IMR-90 (cell line): ENCODE measurements around the gene UBR7. TPM values are rescaled to one million over a fixed set of nuclear protein-coding genes. Genes with fewer than 3 reads are reported as not detected.

ENCODE experiments used
- ATAC-seq: fragments of 200-7000 bp; cut with Tn5 transposase; 2 replicates; pipeline ENCODE4 v1.9.1; 2020; ENCODE audit warnings: low read depth, mild to moderate bottlenecking, moderate library complexity
- BruUV-seq: library from RNA; stranded (reverse); fragments of 400-500 nt; replicated peaks from 2 replicates; lab custom pipeline; 2021; lab: Mats Ljungman, UMichigan
- CTCF ChIA-PET: fragments of 300-600 bp; formaldehyde crosslinking; extraction: SDS; loops from one replicate; lab custom pipeline; 2021; ENCODE audit warnings: antibody characterized with exemption; lab: Yijun Ruan, JAX
- POLR2A ChIA-PET: fragments of 300-600 bp; sonication (Branson Sonifier 250); formaldehyde crosslinking; loops from one replicate; lab custom pipeline; 2022; ENCODE audit warnings: antibody characterized with exemption; ENCODE audit not compliant: unreplicated experiment; lab: Charles Lee
- DNase-seq: peaks from one replicate; pipeline ENCODE4 v3.0.0; 2013
- H2AFZ ChIP-seq: replicated peaks from 2 replicates; pipeline ENCODE3; 2013; ENCODE audit warnings: low read length, mild to moderate bottlenecking; ENCODE audit not compliant: poor library complexity
- H2AK5ac ChIP-seq: 2 replicates; pipeline ENCODE4 v1.6.1; 2013; ENCODE audit warnings: low read depth, low read length, inconsistent platforms
- H2AK9ac ChIP-seq: replicated peaks from 2 replicates; pipeline ENCODE3; 2013; ENCODE audit warnings: mild to moderate bottlenecking, low read depth, low read length, moderate library complexity; ENCODE audit not compliant: poor library complexity
- H2BK120ac ChIP-seq: 2 replicates; pipeline ENCODE4 v1.6.1; 2013; ENCODE audit warnings: low read depth, low read length, inconsistent platforms
- H2BK15ac ChIP-seq: 3 replicates; pipeline ENCODE4 v1.6.1; 2013; ENCODE audit warnings: low read depth, low read length, inconsistent platforms
- H2BK20ac ChIP-seq: 2 replicates; pipeline ENCODE4 v1.6.1; 2013; ENCODE audit warnings: low read depth, mild to moderate bottlenecking, inconsistent platforms, low read length, moderate library complexity
- H2BK5ac ChIP-seq: 2 replicates; pipeline ENCODE4 v1.6.1; 2013; ENCODE audit warnings: mild to moderate bottlenecking, low read depth, low read length, inconsistent platforms; ENCODE audit not compliant: poor library complexity, severe bottlenecking
- H3K14ac ChIP-seq: replicated peaks from 2 replicates; pipeline ENCODE4 v1.6.1; 2013; ENCODE audit warnings: low read depth, low read length, inconsistent platforms
- H3K18ac ChIP-seq: 2 replicates; pipeline ENCODE4 v1.6.1; 2013; ENCODE audit warnings: low read depth, low read length, control low read depth
- H3K23ac ChIP-seq: 2 replicates; pipeline ENCODE4 v1.6.1; 2013; ENCODE audit warnings: low read depth, low read length, inconsistent platforms
- H3K27ac ChIP-seq: 2 replicates; pipeline ENCODE4 v1.5.1; 2013; ENCODE audit warnings: mild to moderate bottlenecking, control low read depth, low read length; ENCODE audit not compliant: insufficient read depth
- H3K27me3 ChIP-seq: 2 replicates; pipeline ENCODE4 v1.6.1; 2013; ENCODE audit warnings: low read length; ENCODE audit not compliant: control insufficient read depth, insufficient read depth
- H3K36me3 ChIP-seq: 2 replicates; pipeline ENCODE4 v1.6.1; 2013; ENCODE audit warnings: low read length, mixed read lengths; ENCODE audit not compliant: control insufficient read depth, insufficient read depth
- H3K4ac ChIP-seq: 2 replicates; pipeline ENCODE4 v1.6.1; 2013; ENCODE audit warnings: low read depth, low read length, inconsistent platforms
- H3K4me1 ChIP-seq: 2 replicates; pipeline ENCODE4 v1.6.1; 2013; ENCODE audit warnings: low read length, mixed read lengths; ENCODE audit not compliant: control insufficient read depth, insufficient read depth
- H3K4me2 ChIP-seq: 2 replicates; pipeline ENCODE4 v1.6.1; 2013; ENCODE audit warnings: low read depth, mild to moderate bottlenecking, control low read depth, low read length, moderate library complexity
- H3K4me3 ChIP-seq: 2 replicates; pipeline ENCODE4 v1.5.1; 2013; ENCODE audit warnings: low read depth, mild to moderate bottlenecking, control low read depth, low read length, moderate library complexity; ENCODE audit not compliant: insufficient read depth
- H3K56ac ChIP-seq: 2 replicates; pipeline ENCODE4 v1.6.1; 2013; ENCODE audit warnings: low read length, inconsistent platforms; ENCODE audit not compliant: insufficient read depth; ENCODE audit errors: extremely low read depth
- H3K79me1 ChIP-seq, 2 experiments: 2 replicates each; pipeline ENCODE4 v1.6.1; 2013; ENCODE audit warnings: low read length in 2 of 2, inconsistent platforms in 1 of 2, low read depth in 1 of 2
- H3K9ac ChIP-seq: 2 replicates; pipeline ENCODE4 v1.6.1; 2013; ENCODE audit warnings: low read depth, low read length, control low read depth
- H3K9me1 ChIP-seq: 2 replicates; pipeline ENCODE4 v1.6.1; 2013; ENCODE audit warnings: low read length, inconsistent platforms; ENCODE audit not compliant: insufficient read depth
- H3K9me3 ChIP-seq: 2 replicates; pipeline ENCODE4 v1.6.1; 2013; ENCODE audit warnings: low read length; ENCODE audit not compliant: control insufficient read depth, insufficient read depth
- H4K20me1 ChIP-seq: 2 replicates; pipeline ENCODE4 v1.6.1; 2013; ENCODE audit warnings: low read length, inconsistent platforms; ENCODE audit not compliant: insufficient read depth
- H4K5ac ChIP-seq: 2 replicates; pipeline ENCODE4 v1.6.1; 2013; ENCODE audit warnings: mild to moderate bottlenecking, low read depth, low read length, control low read depth
- H4K8ac ChIP-seq, 2 experiments: 2 replicates each; pipeline ENCODE4 v1.6.1; 2013; ENCODE audit warnings: low read depth in 2 of 2, low read length in 2 of 2, control low read depth in 1 of 2, inconsistent platforms in 1 of 2
- H4K91ac ChIP-seq: 2 replicates; pipeline ENCODE4 v1.6.1; 2013; ENCODE audit warnings: low read depth, low read length, inconsistent platforms; ENCODE audit not compliant: insufficient read depth
- BHLHE40 ChIP-seq: fragments of 150-350 bp; IDR thresholded peaks from 2 replicates; pipeline ENCODE4 v1.6.1; 2016; ENCODE audit warnings: mild to moderate bottlenecking, low read depth, low read length
- FOS ChIP-seq: fragments of 150-350 bp; IDR thresholded peaks from 2 replicates; pipeline ENCODE4 v1.6.1; 2016; ENCODE audit warnings: low read depth, low read length
- MAFK ChIP-seq: IDR thresholded peaks from 2 replicates; pipeline ENCODE4 v1.6.1; 2012; ENCODE audit warnings: low read depth, low read length, improper control_type of control experiment
- MAZ ChIP-seq: IDR thresholded peaks from 2 replicates; pipeline ENCODE4 v1.6.1; 2012; ENCODE audit warnings: low read depth, mild to moderate bottlenecking, low read length, improper control_type of control experiment, moderate library complexity, borderline replicate concordance
- POLR2A ChIP-seq: IDR thresholded peaks from 2 replicates; pipeline ENCODE4 v1.6.1; 2012; ENCODE audit warnings: mild to moderate bottlenecking, low read depth, low read length
- RAD21 ChIP-seq: IDR thresholded peaks from 2 replicates; pipeline ENCODE4 v1.6.1; 2012; ENCODE audit warnings: low read length, improper control_type of control experiment
- SMC3 ChIP-seq: fragments of 150-350 bp; IDR thresholded peaks from 2 replicates; pipeline ENCODE4 v1.6.1; 2016; ENCODE audit warnings: low read depth, mild to moderate bottlenecking, antibody characterized with exemption, low read length, moderate library complexity
- WGBS, 2 experiments: methylation state at CpG; one replicate each; pipeline versions ENCODE4 v1.1.5 to v1.1.7; 2013; ENCODE audit warnings: missing lambda C conversion rate in 2 of 2; ENCODE audit not compliant: insufficient read length in 1 of 2; ENCODE audit errors: extremely low coverage in 2 of 2; 5-methylcytosine and 5-hydroxymethylcytosine counted together
- dilution Hi-C: fragments of 300-500 bp; cut with HindIII; formaldehyde crosslinking; loops from one replicate; pipeline ENCODE4 v1.14.3; 2018; ENCODE audit warnings: low sequenced_read_pairs; ENCODE audit not compliant: unreplicated experiment
- in situ Hi-C: fragments of 300-500 bp; cut with MboI; formaldehyde crosslinking; loops from 3 replicates; pipeline ENCODE4 v1.14.3; 2019; ENCODE audit warnings: low sequenced_read_pairs, inconsistent platforms, mixed read lengths
- intact Hi-C: fragments of 100-400 bp; cut with micrococcal nuclease; formaldehyde crosslinking; loops from 2 replicates; pipeline ENCODE4 v1.10.0; 2022
- polyA plus RNA-seq, 3 experiments: library from polyadenylated mRNA; depleted of rRNA; stranded (reverse); fragments of >200 nt; gene quantifications; 2 replicates each; pipeline ENCODE4 v1.2.3, GENCODE V29; 2012; ENCODE audit warnings: low replicate concordance in 1 of 3
- total RNA-seq: library from RNA; depleted of rRNA; stranded (reverse); fragments of >200 nt; gene quantifications from 2 replicates; pipeline ENCODE4 v1.2.3, GENCODE V29; 2012
- TF ChIP-seq, protein P1 (sequence below): fragments of 150-350 bp; IDR thresholded peaks from 2 replicates; pipeline ENCODE4 v1.6.1; 2016; ENCODE audit warnings: low read depth, mild to moderate bottlenecking, low read length, moderate library complexity, borderline replicate concordance
- TF ChIP-seq, protein P2 (sequence below): conservative IDR thresholded peaks from 2 replicates; pipeline ENCODE4 v1.5.1; 2012; ENCODE audit warnings: mild to moderate bottlenecking, low read depth, low read length, improper control_type of control experiment

Gene UBR7
- total and polyA plus RNA-seq, 2 of the 4 experiments (the other 2 are of a cell fraction): 24.2 to 29.4 TPM

DNA sequence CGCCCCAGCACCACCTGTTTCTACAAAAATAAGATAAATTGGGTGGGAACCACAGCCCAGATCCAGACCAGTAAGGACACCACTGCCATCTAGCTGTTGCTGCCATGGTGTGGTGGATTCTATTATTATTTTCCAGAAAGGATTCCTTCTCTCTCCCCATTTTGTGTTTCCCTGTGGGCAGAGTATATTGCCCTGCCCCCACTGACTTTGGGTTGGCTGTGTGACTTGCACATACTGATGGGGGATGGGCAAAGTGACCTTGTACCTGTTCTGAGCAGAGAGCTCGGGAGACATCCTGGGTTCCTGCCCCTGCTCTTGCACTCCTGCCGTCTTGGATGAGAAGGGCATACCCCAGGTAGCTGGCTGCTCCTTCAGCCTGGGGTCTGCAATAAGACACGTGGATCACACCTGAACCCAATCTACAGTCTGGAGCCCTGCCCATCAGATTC is 46.7 kb upstream of the UBR7 start:
- H3K4me1 ChIP-seq: no peaks in the 10 kb centered on the region
- no peaks in the 10 kb centered on the region for H3K9me1 ChIP-seq
- no peak overlapping the region for H3K56ac ChIP-seq
- DNase-seq: no peak
- no peak overlapping the region for H2BK120ac ChIP-seq
- H3K27ac ChIP-seq: no peak overlapping the region
- dilution Hi-C loops: no loop called here
- no peak overlapping the region for H3K4me3 ChIP-seq
- H3K23ac ChIP-seq: no peak overlapping the region
- no peak overlapping the region for H2BK15ac ChIP-seq
- H4K91ac ChIP-seq: no peak overlapping the region
- TF ChIP-seq SMC3 (no peak; the same call in 1 of the 2 replicates), MAZ (no peak), FOS (no peak), MAFK (no peak), POLR2A (no peak), RAD21 (peak; percentile 38), BHLHE40 (no peak)
- TF ChIP-seq, protein P1, sequence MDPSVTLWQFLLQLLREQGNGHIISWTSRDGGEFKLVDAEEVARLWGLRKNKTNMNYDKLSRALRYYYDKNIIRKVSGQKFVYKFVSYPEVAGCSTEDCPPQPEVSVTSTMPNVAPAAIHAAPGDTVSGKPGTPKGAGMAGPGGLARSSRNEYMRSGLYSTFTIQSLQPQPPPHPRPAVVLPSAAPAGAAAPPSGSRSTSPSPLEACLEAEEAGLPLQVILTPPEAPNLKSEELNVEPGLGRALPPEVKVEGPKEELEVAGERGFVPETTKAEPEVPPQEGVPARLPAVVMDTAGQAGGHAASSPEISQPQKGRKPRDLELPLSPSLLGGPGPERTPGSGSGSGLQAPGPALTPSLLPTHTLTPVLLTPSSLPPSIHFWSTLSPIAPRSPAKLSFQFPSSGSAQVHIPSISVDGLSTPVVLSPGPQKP: no peak
- TF ChIP-seq, protein P2, sequence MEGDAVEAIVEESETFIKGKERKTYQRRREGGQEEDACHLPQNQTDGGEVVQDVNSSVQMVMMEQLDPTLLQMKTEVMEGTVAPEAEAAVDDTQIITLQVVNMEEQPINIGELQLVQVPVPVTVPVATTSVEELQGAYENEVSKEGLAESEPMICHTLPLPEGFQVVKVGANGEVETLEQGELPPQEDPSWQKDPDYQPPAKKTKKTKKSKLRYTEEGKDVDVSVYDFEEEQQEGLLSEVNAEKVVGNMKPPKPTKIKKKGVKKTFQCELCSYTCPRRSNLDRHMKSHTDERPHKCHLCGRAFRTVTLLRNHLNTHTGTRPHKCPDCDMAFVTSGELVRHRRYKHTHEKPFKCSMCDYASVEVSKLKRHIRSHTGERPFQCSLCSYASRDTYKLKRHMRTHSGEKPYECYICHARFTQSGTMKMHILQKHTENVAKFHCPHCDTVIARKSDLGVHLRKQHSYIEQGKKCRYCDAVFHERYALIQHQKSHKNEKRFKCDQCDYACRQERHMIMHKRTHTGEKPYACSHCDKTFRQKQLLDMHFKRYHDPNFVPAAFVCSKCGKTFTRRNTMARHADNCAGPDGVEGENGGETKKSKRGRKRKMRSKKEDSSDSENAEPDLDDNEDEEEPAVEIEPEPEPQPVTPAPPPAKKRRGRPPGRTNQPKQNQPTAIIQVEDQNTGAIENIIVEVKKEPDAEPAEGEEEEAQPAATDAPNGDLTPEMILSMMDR: peak; percentile 43
- no peak overlapping the region for H3K4ac ChIP-seq
- ChIA-PET POLR2A (no interaction called here), CTCF (interaction anchor here (1.4 kb wide), 1 partner anchor 47 kb away, joined by 4 read pairs; no protein-coding TSS in a partner anchor)
- no peaks in the 10 kb centered on the region for H3K9me3 ChIP-seq
- no peak overlapping the region for H2AK5ac ChIP-seq
- H4K8ac ChIP-seq: no peak overlapping the region
- H3K14ac ChIP-seq: no peak overlapping the region
- WGBS, 2 experiments: no CpG with 5 or more reads among the region's 4 CpGs
- ATAC-seq: peak; percentile 64
- no peaks in the 10 kb centered on the region for H4K20me1 ChIP-seq
- H3K18ac ChIP-seq: no peak overlapping the region
- no peak overlapping the region for H2AFZ ChIP-seq
- no peak overlapping the region for H2BK5ac ChIP-seq
- intact Hi-C loops: no loop called here
- peaks cover 2% of the 10 kb centered on the region; the same call in 1 of the 2 replicates for H3K27me3 ChIP-seq
- H3K79me1 ChIP-seq: no peaks in the 10 kb centered on the region
- no peak overlapping the region for H3K4me2 ChIP-seq
- peak overlapping the region; percentile 5 for H2AK9ac ChIP-seq
- no peak overlapping the region for H4K5ac ChIP-seq
- H3K9ac ChIP-seq: no peak overlapping the region
- no peaks in the 10 kb centered on the region for H3K36me3 ChIP-seq
- H2BK20ac ChIP-seq: no peak overlapping the region
- no TSS peak for BruUV-seq
- in situ Hi-C loops: no loop called here
